GM12873 (cell line): Measurements from ENCODE around the gene BDP1.
A peak's percentile ranks its signal among the peaks of the same experiment; 100 is the strongest.

ENCODE experiments used
- CTCF ChIP-seq: IDR thresholded peaks from 2 replicates; pipeline ENCODE4 v1.5.1; 2012; ENCODE audit warnings: low read depth, mild to moderate bottlenecking, moderate library complexity, low read length, control low read depth; ENCODE audit not compliant: insufficient read depth; ENCODE audit errors: missing control alignments

The BDP1 gene

GRCh38 chr5:71455427-71456361 is at the start of gene BDP1:
Gene BDP1 (plus strand): TSS chr5:71455651. CDS start chr5:71455878, 227 bp downstream.
- TF ChIP-seq CTCF: peak; percentile 55

- TF ChIP-seq CTCF: peak; percentile 51
Measured at GRCh38 chr5:71447218-71447808, 8.1 kb upstream of the BDP1 start.

GRCh38 chr5:71452876-71453275 is 2.6 kb upstream of the BDP1 start:
- TF ChIP-seq CTCF: no peak

- no peak for TF ChIP-seq CTCF
Measured at GRCh38 chr5:71454913-71455312, 538 bp upstream of the BDP1 start.

- no peak for TF ChIP-seq CTCF
Measured at GRCh38 chr5:71456362-71456743, 902 bp downstream of the BDP1 start.

GRCh38 chr5:71457106-71457505 is 1.7 kb downstream of the BDP1 start:
- no peak for TF ChIP-seq CTCF

GRCh38 chr5:71460693-71461092 is 5.2 kb downstream of the BDP1 start:
- no peak for TF ChIP-seq CTCF
